ENCODE data around the gene CHIT1. TPM values are rescaled to one million over a fixed set of nuclear protein-coding genes. Genes with fewer than 3 reads are reported as not detected.

CHIT1 gene
- total RNA-seq, 1 donor from 2014 or later = under 0.01 TPM

Other genes with a start within 250 kb of the CHIT1 start
- 87.8 TPM for gene TMEM183A, start 222.3 kb downstream of the CHIT1 start, total RNA-seq
- gene PPFIA4, start 203.2 kb downstream of the CHIT1 start, total RNA-seq = 12.3 TPM
- gene MYOG, start 143.7 kb downstream of the CHIT1 start, total RNA-seq = not detected
- 9.1 TPM for gene ADORA1, start 101.9 kb downstream of the CHIT1 start, total RNA-seq
- gene MYBPH, start 53.8 kb downstream of the CHIT1 start, total RNA-seq = not detected
- 0.74 TPM for gene CHI3L1, start 43.0 kb downstream of the CHIT1 start, total RNA-seq
- 10.1 TPM for gene BTG2, start 75.8 kb upstream of the CHIT1 start, total RNA-seq
- gene FMOD, start 121.4 kb upstream of the CHIT1 start, total RNA-seq = 2.2 TPM
- 0.49 TPM for gene PRELP, start 246.1 kb upstream of the CHIT1 start, total RNA-seq